ENCODE results near the gene FSHR. TPM values are rescaled to one million over a fixed set of nuclear protein-coding genes. Genes with fewer than 3 reads are reported as not detected.

The FSHR gene
- total and polyA plus RNA-seq, 2 of the 8 experiments (the other 6 are each of a cell fraction or from before 2014, with no cell fraction given): not detected

GRCh38 chr2:49037197-49037596 lies 117.1 kb downstream of the FSHR start:
- Histone ChIP-seq H2BK15ac (ENCODE audit: low read length) (no peak overlapping the region), H4K8ac (ENCODE audit: extremely low read depth, insufficient read depth, low read length) (no peak overlapping the region), H2AFZ (ENCODE audit: low read length) (no peak overlapping the region), H3K4me1 (replicated peaks in 1 of 4; ENCODE audit: control insufficient read depth in 3 of 4, insufficient read depth in 4 of 4, low read length in 3 of 4) (no peaks in the 10 kb centered on the region), H3K79me1 (ENCODE audit: low read depth, low read length) (no peaks in the 10 kb centered on the region), H2BK120ac (replicated peaks; ENCODE audit: low read depth, low read length) (no peak overlapping the region), H4K91ac (replicated peaks; ENCODE audit: insufficient read length, low read length) (no peak overlapping the region), H2BK5ac (ENCODE audit: low read depth, low read length) (no peak overlapping the region), H3K23me2 (ENCODE audit: low read depth, low read length) (no peaks in the 10 kb centered on the region; the same call in 1 of the 2 replicates), H3K9ac (replicated peaks in 1 of 4; ENCODE audit: extremely low read depth in 1 of 4, low read depth in 3 of 4, low read length in 3 of 4) (no peak overlapping the region), H2BK20ac (ENCODE audit: low read length) (no peak overlapping the region), H3K27me3 (replicated peaks in 1 of 4; ENCODE audit: control insufficient read depth in 3 of 4, extremely low read depth in 1 of 4, insufficient read depth in 3 of 4, low read length in 3 of 4) (no peaks in the 10 kb centered on the region), H3K23ac (ENCODE audit: insufficient read length) (no peak overlapping the region), H3K27ac (ENCODE audit: low read depth, low read length) (no peak overlapping the region), H4K5ac (ENCODE audit: insufficient read length, low read depth, low read length) (no peak overlapping the region), H3K14ac (ENCODE audit: insufficient read length) (no peak overlapping the region), H3K4me2 (ENCODE audit: insufficient read depth in 1 of 2, low read depth in 2 of 2, low read length in 2 of 2) (no peak overlapping the region), H2BK12ac (ENCODE audit: low read depth, low read length) (no peak overlapping the region), H3K56ac (replicated peaks; ENCODE audit: insufficient read length, low read depth, low read length) (no peak overlapping the region), H4K20me1 (replicated peaks in 1 of 2; ENCODE audit: control insufficient read depth in 1 of 2, insufficient read depth in 2 of 2, low read length in 2 of 2) (no peaks in the 10 kb centered on the region), H3K9me3 (ENCODE audit: insufficient read depth in 2 of 2, low read depth in 1 of 2, low read length in 1 of 2) (no peaks in the 10 kb centered on the region), H3K4ac (replicated peaks; ENCODE audit: insufficient read length, low read depth, low read length) (no peak overlapping the region), H2AK5ac (ENCODE audit: low read depth, low read length) (no peak overlapping the region), H3K79me2 (ENCODE audit: control insufficient read depth in 1 of 2, insufficient read depth in 2 of 2, low read length in 2 of 2) (no peaks in the 10 kb centered on the region), H3K18ac (ENCODE audit: extremely low read depth, low read length) (no peak overlapping the region), H3K36me3 (ENCODE audit: control insufficient read depth in 2 of 4, insufficient read depth in 4 of 4, low read length in 3 of 4) (no peaks in the 10 kb centered on the region), H3K4me3 (ENCODE audit: extremely low read depth in 1 of 4, insufficient read depth in 2 of 4, low read depth in 3 of 4, low read length in 4 of 4) (no peak overlapping the region)
- DNase-seq (ENCODE audit: low read depth in 1 of 2, low spot score in 2 of 2) (no peak), FAIRE-seq (no peak)
- ChIA-PET CTCF (ENCODE audit: partially characterized antibody) (interaction anchor here (0.7 kb wide), 1 partner anchor 52 kb away, joined by 3 read pairs; no protein-coding TSS in a partner anchor), POLR2A (ENCODE audit: partially characterized antibody) (no interaction called here)
- TF ChIP-seq SUZ12 (IDR thresholded peaks at IDR 0.05; ENCODE audit: low read length) (no peak), KDM5A (IDR thresholded peaks at IDR 0.05; ENCODE audit: low read length) (no peak), PHF8 (conservative IDR thresholded peaks at IDR 0.05; ENCODE audit: low read depth, low read length) (no peak)
